ENCODE results near the gene GPS1.

Gene GPS1

GRCh38 chr17:82051776-82052637 lies at the start of gene GPS1, which contains the start of gene RFNG:
Gene GPS1, plus strand, starts transcription at chr17:82051898. Its CDS starts 34 bp downstream, at chr17:82051932.
Gene RFNG, minus strand, starts transcription at chr17:82051811. Its CDS starts 45 bp downstream, at chr17:82051766.
- peak within 1 kb of the TSS; percentile 88 for H3K4me3 ChIP-seq (ENCODE audit: low read depth, low read length)

DNA sequence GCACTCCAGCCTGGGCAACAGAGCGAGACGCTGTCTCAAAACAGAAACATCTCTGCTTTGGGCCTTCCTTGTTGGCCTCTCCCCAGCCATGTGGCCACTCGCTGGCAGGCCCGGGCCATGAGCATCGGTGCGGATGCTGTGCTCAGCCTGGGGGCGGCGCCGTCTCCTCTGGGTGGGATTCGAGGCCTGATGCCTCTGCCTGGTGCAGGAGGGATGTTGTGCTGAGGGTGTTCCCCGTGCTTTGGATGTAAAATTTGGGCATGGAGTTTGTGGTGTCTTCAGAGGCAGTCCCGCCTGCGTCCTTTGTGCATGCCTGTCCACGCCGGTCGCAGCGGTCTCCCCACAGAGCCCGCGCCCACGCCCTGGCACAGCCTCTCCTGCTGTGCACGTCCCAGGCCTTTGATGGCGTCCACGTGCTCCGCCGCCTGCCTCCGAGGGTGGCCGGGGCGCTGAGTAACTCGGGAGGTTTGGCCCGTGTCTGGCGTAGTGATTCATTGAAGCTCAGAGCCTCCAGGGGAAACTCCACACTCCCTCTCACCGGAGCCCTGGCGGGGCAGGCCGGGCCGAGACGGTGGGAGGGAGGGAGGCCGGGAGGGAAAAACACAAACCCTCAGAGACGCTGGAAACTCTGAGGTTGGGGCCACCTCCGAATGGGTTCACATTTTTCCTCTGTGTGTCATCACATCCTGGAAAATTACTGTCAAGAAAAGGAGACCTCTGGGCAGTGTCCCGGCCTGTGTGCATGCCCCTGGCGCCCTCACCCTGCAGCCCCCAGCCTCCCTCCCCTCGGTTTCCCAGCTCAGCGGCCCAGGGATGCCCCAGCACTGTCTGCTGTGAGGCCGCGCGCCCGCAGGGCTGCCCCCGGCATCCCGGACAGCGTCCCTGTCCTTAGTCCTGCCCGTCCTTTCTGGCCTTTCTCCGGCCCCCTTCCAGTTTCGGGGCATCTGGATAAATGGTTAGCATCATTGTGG lies 48.0 kb upstream of the GPS1 start:
- H3K4me3 ChIP-seq (ENCODE audit: low read depth, low read length) = no peak overlapping the region

GRCh38 chr17:82004517-82005455 lies 46.9 kb upstream of the GPS1 start:
- H3K4me3 ChIP-seq (ENCODE audit: low read depth, low read length) = no peak overlapping the region

GRCh38 chr17:82005701-82006348 lies 45.9 kb upstream of the GPS1 start:
- H3K4me3 ChIP-seq (ENCODE audit: low read depth, low read length) = no peak overlapping the region

DNA sequence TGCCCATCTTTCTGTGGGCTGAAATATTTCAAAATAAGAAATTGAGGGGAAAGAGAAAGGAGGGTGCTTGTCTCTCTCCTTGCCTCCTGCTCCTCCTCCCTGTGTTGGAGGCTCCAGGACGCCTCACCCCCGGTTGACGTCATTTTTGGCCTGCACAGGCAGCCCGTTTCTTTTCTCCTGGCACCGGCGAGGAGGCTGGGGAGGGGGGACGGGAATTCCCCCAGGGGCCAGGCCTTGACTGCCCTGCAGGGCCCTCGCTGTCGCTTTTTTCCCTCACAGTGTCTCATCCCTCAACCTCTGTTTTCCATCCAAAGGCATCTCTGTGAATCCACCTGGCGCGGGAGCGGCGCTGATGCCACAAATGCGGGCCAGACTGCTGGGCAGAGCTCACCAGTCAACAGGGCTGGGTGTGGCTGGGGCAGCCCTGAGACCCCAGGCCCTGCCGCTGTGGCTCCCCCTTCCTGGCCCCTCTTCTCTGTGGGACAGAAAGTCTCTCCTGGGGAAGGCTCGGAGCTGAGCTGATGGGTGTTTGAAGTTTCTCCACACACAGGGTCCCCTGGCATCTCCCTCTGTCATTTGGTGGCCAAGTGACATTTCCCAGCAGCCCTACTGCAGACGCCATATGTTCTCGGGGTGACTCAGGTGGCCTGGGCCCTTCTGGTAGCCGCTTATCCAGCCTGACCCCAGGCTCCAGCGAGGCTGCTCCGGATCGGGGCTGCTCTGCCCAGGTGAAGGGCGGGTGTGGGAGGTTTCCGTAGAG lies 45.0 kb upstream of the GPS1 start:
- no peak overlapping the region for H3K4me3 ChIP-seq (ENCODE audit: low read depth, low read length)

GRCh38 chr17:82007228-82007494 lies 44.5 kb upstream of the GPS1 start:
- H3K4me3 ChIP-seq (ENCODE audit: low read depth, low read length) = no peak overlapping the region

DNA sequence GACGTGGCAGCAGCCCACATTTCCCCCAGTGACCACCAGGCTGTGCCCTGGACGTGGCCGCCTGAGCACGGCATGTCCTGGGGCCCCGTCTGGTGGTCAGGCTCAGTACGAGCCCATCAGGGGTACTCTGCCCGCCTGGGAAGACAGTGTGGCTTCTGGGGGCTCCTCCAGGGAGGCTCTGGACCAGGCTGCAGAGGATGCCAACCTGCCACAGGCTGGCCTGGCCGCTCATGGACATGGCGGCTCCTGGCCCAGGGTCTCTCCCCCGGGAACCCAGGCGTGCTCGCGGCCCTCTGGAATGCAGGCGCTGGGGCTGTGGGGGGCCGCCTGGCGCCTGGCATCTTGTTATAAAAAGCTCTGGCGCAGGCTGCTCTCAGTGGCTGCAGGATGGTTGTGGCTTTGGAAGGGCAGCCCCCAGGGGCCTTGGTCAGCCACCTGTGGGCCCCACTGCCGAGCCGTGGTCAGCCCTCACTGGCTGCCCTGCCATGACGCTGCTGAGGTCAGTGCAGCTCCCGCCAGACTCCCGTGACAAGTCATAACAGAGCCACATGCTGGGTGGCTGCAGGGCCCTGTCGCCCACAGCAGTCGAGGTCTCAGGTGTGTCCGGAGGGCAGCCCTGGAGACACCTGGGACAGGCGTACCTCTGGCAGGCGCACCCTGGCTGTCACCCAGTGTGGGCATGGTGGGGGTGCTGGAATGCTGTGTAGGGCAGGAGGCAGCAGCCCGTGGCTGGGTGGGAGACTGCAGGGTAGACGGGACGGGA lies 44.0 kb upstream of the GPS1 start:
- H3K4me3 ChIP-seq (ENCODE audit: low read depth, low read length) = no peak overlapping the region

DNA sequence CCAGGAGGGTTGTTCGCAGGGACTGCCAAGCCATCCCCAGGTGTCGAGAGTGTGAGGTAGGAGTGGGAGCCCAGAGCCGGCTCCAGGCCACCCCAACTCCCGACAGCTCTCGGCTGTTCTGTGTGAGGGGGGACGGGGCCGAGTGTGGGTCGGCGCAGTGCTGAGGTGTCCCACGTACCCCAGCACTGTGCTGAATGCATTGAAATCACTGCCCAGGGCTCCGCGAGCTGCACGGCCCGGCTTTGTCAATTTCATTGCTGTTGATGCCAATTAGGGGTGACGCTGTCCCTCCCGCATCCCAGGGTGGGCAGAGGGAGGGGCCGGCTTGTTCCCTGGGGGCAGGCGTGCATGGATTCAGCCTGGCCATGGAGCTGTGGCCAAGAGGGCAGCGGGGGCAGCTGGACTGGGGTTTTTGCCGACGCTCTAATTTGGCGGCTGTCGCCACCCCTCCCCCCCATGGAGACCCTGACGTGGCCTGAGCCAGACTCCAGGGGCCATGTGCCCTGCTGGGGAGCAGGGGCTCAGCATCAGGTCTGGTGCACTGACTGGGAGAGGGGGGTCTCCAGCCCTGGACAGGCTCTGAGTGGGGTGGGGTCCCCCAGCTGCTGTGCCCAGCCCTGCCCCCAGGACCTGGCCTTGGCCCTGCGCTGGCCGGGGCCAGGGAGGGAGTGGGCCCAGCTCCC lies 43.3 kb upstream of the GPS1 start:
- no peak overlapping the region for H3K4me3 ChIP-seq (ENCODE audit: low read depth, low read length)

DNA sequence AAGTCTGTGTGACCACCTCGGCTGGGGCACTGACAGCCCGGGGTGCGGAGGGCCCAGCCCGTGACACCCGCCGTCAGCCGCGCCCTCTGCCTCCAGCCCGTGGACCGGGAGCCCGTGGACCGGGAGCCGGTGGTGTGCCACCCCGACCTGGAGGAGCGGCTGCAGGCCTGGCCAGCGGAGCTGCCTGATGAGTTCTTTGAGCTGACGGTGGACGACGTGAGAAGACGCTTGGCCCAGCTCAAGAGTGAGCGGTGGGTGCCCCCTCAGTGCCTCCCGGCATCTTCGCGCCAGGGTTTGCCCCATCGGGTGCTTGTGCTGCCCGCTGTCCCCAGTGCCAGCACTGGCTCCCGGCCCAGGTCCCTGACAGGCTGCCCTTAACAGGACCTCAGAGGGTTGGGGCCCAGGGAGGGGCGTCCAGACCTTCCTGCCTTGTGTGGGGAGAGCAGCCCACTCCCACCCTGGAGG lies 42.7 kb upstream of the GPS1 start:
- no peak overlapping the region for H3K4me3 ChIP-seq (ENCODE audit: low read depth, low read length)

- no peak overlapping the region for H3K4me3 ChIP-seq (ENCODE audit: low read depth, low read length)
Measured at GRCh38 chr17:82009413-82009812, 42.3 kb upstream of the GPS1 start.

DNA sequence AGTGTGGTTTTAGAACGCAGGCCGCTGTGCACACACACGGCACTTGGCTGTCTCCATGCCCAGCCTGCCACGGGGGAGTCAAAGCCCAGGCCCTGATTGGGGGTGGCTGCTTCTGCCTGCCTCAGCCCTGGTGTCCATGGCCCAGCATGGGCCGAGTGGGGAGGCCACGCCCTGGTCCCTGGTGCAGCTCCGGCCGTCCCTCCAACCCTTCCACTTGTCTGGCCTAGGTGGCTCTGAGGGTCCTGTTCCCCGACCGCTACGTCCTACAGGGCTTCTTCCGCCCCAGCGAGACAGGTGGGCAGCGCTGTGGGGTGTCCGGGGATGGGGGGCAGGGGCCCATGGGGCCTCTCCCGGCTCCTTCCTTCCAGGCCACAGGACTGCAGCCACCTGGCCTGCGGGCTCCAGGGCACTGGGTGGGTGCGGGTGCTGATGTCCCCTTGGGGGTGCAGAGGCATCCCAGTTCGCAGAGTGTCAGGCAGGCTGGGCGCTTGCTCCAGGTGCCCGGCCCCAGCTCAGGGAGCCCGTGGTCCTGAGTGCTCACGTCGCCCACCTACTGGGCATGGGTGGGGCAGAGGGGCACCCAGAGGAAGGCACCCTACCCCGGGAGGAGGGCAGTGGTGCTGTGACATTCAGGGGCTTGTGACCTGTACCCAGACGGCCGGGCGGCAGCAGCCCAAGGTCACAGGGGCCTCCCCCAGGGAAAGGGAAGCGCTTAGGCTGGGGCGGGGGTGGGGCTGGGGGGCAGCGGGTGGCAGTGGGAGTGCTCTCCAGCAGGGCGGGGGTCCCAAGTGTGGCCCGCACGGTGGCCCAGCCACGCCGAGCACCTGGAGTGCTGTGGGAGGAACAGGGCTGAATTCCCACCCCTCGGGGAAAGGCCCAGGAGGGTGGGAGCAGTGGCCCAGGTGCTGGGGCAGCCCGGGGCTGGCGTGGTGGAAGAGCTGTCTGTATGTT lies 40.8 kb upstream of the GPS1 start:
- H3K4me3 ChIP-seq (ENCODE audit: low read depth, low read length) = no peak overlapping the region

- no peak overlapping the region for H3K4me3 ChIP-seq (ENCODE audit: low read depth, low read length)
Measured at GRCh38 chr17:82011617-82012187, 40.0 kb upstream of the GPS1 start.

DNA sequence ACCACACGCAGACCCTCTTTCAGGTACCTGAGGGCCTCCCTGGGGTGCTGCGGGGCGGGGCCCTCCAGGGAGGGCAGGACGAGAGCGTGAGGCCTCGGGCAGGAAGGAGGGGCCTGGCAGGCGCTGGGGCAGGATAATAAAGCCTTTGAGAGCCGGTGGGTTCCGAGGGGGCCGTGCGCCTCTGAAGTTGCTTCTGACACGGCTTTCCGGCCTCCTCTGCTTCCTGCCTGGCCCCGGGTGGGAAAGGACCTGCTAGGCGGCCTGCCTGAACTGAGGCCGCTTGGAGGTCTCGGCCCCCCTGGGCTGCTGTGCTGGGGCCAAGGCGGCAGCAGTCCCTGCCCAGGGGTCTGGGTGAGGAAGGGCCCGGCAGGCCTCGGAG lies 39.4 kb upstream of the GPS1 start:
- H3K4me3 ChIP-seq (ENCODE audit: low read depth, low read length) = no peak overlapping the region

DNA sequence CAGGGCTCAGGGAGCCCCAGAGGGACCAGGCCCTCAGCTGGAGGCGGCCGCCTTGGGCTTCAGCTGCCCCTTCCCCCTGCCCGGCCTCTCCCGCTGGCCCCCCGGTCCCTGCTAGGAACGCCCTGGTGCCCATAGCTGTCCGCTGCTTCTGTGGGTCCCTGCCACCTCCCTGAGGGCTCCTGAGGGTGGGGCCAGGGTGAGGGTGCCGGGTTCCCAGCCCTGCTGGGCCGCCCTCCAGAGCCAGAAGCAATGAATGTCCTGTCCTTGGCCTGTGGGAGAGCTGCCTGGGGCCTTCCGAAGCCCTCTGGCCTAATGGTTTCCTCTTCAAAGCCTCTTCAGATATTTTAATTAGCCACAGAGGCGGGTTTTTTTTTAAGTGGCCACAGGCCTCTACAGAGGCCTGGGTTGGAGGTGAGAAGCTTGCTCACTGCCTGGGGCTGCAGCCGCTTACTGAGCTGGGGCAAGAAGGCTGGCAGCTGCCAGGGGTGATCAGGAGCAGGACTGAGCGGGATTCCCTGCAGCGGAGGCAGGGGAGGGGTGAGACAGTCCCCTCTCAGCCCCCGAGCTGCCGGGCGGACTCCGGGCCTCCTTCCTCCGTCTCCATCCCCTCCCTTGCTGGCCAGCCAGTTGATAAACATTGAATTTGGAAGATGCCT lies 38.9 kb upstream of the GPS1 start:
- H3K4me3 ChIP-seq (ENCODE audit: low read depth, low read length) = no peak overlapping the region

DNA sequence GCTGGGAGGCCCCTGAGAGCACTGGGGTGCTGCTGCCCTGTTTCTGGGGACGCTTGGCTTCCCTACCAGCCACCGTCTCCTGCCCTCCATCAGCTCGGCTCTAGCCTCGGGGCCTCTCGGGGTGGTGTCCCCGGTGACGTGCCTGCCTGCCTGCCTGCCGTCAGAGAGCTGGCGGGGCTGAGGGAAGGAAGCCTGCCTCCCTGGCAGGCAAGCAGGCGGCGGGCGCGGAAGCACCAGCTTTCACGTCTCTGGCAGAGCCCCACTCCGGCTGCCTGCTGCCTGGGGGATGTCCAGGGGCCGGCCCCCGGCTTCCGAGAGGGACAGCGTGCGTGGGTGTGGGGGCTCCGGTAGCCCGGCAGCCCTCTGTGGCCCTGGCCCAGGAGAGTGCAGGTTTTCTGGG lies 38.4 kb upstream of the GPS1 start:
- H3K4me3 ChIP-seq (ENCODE audit: low read depth, low read length) = no peak overlapping the region

GRCh38 chr17:82013772-82014321 lies 37.9 kb upstream of the GPS1 start:
- H3K4me3 ChIP-seq (ENCODE audit: low read depth, low read length) = no peak overlapping the region

All from iPS-11a (cell line).